GM12878 (cell line): ENCODE results near the gene ADAMTSL2.

Experiments
- POLR2A ChIP-seq: IDR thresholded peaks from 2 replicates; pipeline ENCODE4 v1.6.1; 2011; ENCODE audit warnings: low read depth, mild to moderate bottlenecking, low read length
- TF ChIP-seq, protein P1 (sequence below): fragments of 450-650 bp; IDR thresholded peaks from 2 replicates; pipeline ENCODE4 v1.6.1; 2017; ENCODE audit warnings: mild to moderate bottlenecking

GRCh38 chr9:133598978-133599377 lies 64.5 kb downstream of the ADAMTSL2 start:
- TF ChIP-seq, protein P1, sequence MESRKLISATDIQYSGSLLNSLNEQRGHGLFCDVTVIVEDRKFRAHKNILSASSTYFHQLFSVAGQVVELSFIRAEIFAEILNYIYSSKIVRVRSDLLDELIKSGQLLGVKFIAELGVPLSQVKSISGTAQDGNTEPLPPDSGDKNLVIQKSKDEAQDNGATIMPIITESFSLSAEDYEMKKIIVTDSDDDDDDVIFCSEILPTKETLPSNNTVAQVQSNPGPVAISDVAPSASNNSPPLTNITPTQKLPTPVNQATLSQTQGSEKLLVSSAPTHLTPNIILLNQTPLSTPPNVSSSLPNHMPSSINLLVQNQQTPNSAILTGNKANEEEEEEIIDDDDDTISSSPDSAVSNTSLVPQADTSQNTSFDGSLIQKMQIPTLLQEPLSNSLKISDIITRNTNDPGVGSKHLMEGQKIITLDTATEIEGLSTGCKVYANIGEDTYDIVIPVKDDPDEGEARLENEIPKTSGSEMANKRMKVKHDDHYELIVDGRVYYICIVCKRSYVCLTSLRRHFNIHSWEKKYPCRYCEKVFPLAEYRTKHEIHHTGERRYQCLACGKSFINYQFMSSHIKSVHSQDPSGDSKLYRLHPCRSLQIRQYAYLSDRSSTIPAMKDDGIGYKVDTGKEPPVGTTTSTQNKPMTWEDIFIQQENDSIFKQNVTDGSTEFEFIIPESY = no peak
- no peak for TF ChIP-seq POLR2A
